GM21423 (cell line): Measurements from ENCODE around the gene SDCCAG8.

Source experiments
- ATAC-seq: cut with Tn5 transposase; IDR thresholded peaks from one replicate; pipeline ENCODE4 v1.9.1; 2021; ENCODE audit warnings: mild to moderate bottlenecking, moderate library complexity; ENCODE audit not compliant: unreplicated experiment

SDCCAG8 gene

GRCh38 chr1:243535014-243535413 is 279.2 kb downstream of the SDCCAG8 start:
- ATAC-seq = no peak

GRCh38 chr1:243539636-243540035 is 283.8 kb downstream of the SDCCAG8 start:
- no peak for ATAC-seq

- no peak for ATAC-seq
Measured at GRCh38 chr1:243542739-243543415, 287.0 kb downstream of the SDCCAG8 start.

- ATAC-seq = no peak
Measured at GRCh38 chr1:243543501-243543900, 287.7 kb downstream of the SDCCAG8 start.

- no peak for ATAC-seq
Measured at GRCh38 chr1:243546457-243546856, 290.6 kb downstream of the SDCCAG8 start.

- no peak for ATAC-seq
Measured at GRCh38 chr1:243547891-243548290, 292.1 kb downstream of the SDCCAG8 start.

GRCh38 chr1:243548516-243548915 is 292.7 kb downstream of the SDCCAG8 start:
- no peak for ATAC-seq

GRCh38 chr1:243549108-243549507 is 293.3 kb downstream of the SDCCAG8 start:
- ATAC-seq = no peak
